ENCODE measurements around the gene MYLIP. TPM values are rescaled to one million over a fixed set of nuclear protein-coding genes. Genes with fewer than 3 reads are reported as not detected.

The MYLIP gene
- total RNA-seq, 1 donor from 2014 or later, result 12.9 TPM

DNA sequence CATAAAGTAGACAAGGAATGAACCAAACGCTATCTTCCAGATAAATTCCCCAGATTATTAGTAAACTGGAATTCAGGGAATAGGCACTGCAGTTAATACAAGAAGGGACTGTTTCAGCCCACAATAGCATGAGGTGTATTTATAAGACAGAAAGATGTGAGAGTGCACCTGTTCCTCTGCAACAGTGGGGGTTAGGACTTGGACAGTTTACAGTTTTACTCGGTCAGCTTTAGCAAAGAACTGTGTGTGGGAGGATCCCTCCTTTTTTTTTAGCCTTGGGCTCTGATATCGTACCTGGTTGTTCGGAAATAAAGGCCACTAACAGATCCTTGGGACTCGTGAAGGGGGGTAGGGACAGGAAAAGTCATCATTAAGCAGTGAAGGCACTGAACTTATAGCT, 2.0 kb upstream of the MYLIP start:
- Mint-ChIP-seq H3K36me3 (ENCODE audit: unreplicated experiment) (no peaks in the 10 kb centered on the region), H3K9me3 (ENCODE audit: unreplicated experiment) (peaks cover 5% of the 10 kb centered on the region), H3K27ac (ENCODE audit: unreplicated experiment) (no peak overlapping the region), H3K4me3 (ENCODE audit: unreplicated experiment) (no peak overlapping the region), H3K27me3 (ENCODE audit: unreplicated experiment) (peaks cover 3% of the 10 kb centered on the region), H3K4me1 (ENCODE audit: low read depth, unreplicated experiment) (peaks cover 24% of the 10 kb centered on the region)
- no peak for DNase-seq
- TF ChIP-seq, protein P1, sequence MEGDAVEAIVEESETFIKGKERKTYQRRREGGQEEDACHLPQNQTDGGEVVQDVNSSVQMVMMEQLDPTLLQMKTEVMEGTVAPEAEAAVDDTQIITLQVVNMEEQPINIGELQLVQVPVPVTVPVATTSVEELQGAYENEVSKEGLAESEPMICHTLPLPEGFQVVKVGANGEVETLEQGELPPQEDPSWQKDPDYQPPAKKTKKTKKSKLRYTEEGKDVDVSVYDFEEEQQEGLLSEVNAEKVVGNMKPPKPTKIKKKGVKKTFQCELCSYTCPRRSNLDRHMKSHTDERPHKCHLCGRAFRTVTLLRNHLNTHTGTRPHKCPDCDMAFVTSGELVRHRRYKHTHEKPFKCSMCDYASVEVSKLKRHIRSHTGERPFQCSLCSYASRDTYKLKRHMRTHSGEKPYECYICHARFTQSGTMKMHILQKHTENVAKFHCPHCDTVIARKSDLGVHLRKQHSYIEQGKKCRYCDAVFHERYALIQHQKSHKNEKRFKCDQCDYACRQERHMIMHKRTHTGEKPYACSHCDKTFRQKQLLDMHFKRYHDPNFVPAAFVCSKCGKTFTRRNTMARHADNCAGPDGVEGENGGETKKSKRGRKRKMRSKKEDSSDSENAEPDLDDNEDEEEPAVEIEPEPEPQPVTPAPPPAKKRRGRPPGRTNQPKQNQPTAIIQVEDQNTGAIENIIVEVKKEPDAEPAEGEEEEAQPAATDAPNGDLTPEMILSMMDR (IDR thresholded peaks at IDR 0.05; ENCODE audit: partially characterized antibody, unreplicated experiment), result no peak

DNA sequence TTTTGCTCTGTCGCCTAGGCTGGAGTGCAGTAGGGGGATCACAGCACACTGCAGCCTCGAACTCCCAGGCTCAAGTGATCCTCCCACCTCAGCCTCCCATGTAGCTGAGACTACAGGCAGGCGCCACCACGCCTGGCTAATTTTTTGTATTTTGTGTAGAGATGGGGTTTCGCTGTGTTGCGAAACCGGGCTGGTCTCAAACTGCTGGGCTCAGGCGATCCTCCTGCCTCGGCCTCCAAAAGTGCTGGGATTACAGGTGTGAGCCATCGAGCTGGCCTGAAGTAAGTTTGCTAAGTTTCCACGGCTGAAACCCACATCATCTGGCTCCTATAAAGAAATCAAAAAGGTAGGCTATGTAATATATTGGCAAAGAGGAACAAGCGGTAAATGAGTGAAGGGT, 1.4 kb upstream of the MYLIP start:
- H3K36me3 Mint-ChIP-seq (ENCODE audit: unreplicated experiment), result no peaks in the 10 kb centered on the region
- H3K27me3 Mint-ChIP-seq (ENCODE audit: unreplicated experiment), result peaks cover 3% of the 10 kb centered on the region
- peaks cover 5% of the 10 kb centered on the region for H3K9me3 Mint-ChIP-seq (ENCODE audit: unreplicated experiment)
- H3K27ac Mint-ChIP-seq (ENCODE audit: unreplicated experiment), result no peak overlapping the region
- no peak for DNase-seq
- TF ChIP-seq, protein P1 (IDR thresholded peaks at IDR 0.05; ENCODE audit: partially characterized antibody, unreplicated experiment), result no peak
- peaks cover 24% of the 10 kb centered on the region for H3K4me1 Mint-ChIP-seq (ENCODE audit: low read depth, unreplicated experiment)
- H3K4me3 Mint-ChIP-seq (ENCODE audit: unreplicated experiment), result peak overlapping the region; percentile 45

DNA sequence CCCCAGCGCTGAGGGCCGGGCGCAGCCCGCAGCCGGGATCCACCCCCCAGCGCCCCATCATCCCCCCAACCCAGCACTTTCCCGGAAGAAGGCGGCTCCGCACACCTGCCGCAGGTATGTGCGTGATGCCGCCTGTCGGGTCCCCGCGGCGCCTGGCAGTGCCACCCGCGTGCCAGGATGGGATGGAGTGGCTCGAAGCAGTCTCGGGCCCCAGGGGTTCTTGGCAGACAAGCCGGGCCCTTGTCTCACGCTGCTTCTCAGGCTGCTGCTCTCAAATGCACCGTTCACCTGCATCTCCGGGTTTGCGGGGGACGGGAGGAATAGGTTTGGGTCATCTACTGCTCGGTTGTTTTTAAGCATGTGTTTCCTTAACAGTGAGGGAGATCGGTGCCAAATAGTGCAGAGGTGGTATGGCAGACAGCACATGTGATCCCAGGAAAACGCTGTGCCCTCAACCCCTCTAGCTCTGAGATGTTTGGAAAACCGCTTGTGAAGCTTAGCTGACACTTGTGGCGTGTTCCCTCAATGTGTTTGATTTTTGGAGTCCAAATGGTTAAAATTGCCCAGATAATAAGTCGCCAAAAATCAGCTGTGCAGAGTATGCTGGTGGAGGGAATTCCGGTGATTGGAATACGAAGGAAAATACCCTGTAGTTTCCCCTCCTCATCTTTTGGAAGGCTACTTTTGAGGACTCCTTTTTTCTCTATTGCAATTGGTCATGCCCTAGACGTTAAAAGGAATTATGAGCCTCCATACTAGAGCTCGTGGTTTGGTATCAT, 926 bp downstream of the MYLIP start:
- Mint-ChIP-seq H3K36me3 (ENCODE audit: unreplicated experiment) (no peaks in the 10 kb centered on the region), H3K9me3 (ENCODE audit: unreplicated experiment) (peaks cover 5% of the 10 kb centered on the region), H3K27me3 (ENCODE audit: unreplicated experiment) (peaks cover 3% of the 10 kb centered on the region), H3K27ac (ENCODE audit: unreplicated experiment) (peak overlapping the region; percentile 59), H3K4me1 (ENCODE audit: low read depth, unreplicated experiment) (peaks cover 18% of the 10 kb centered on the region), H3K4me3 (ENCODE audit: unreplicated experiment) (peak overlapping the region; percentile 92)
- TF ChIP-seq, protein P1 (IDR thresholded peaks at IDR 0.05; ENCODE audit: partially characterized antibody, unreplicated experiment), result no peak
- no peak for DNase-seq

DNA sequence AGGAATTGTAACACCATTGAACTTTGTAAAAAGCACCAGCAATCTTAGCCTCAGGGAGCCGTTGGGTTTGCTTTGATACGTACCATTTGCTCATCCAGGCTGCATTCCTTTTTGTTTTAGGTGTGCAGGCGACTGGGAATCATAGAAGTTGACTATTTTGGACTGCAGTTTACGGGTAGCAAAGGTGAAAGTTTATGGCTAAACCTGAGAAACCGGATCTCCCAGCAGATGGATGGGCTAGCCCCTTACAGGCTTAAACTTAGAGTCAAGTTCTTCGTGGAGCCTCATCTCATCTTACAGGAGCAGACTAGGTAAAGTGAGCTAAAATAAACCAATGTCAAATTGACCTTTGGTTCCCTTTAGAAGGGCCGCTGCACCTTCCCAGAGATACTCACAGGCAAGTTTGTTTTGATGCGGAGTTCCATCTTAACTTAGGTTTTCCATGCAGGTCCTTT, 1.6 kb downstream of the MYLIP start:
- Mint-ChIP-seq H3K27ac (ENCODE audit: unreplicated experiment) (peak overlapping the region; percentile 64), H3K9me3 (ENCODE audit: unreplicated experiment) (peaks cover 3% of the 10 kb centered on the region), H3K27me3 (ENCODE audit: unreplicated experiment) (peaks cover 3% of the 10 kb centered on the region), H3K36me3 (ENCODE audit: unreplicated experiment) (no peaks in the 10 kb centered on the region), H3K4me3 (ENCODE audit: unreplicated experiment) (peak overlapping the region; percentile 92), H3K4me1 (ENCODE audit: low read depth, unreplicated experiment) (peaks cover 20% of the 10 kb centered on the region)
- TF ChIP-seq, protein P1 (IDR thresholded peaks at IDR 0.05; ENCODE audit: partially characterized antibody, unreplicated experiment), result no peak
- no peak for DNase-seq

DNA sequence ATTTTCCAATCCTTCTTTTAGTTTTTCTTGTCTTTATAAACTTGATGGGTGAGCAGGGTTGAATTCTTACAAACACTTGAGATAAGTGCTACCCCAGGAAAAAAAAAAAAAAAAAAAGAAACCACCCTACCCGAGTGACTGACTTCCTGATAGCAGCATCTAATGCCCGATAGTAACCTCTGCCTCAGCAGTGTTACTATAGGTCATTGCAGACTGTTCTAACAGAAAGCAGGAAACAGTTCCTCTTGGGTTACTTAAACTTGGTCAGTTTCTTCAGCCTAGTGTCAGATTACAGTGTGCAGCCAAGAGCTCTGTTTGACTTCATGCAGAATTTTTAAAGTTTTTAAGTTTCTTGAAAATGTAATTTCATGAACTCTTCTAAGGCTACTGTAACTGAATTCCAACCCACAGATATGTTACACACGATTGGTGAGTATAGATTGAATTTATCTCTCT, 2.1 kb downstream of the MYLIP start:
- H3K4me1 Mint-ChIP-seq (ENCODE audit: low read depth, unreplicated experiment), result peaks cover 20% of the 10 kb centered on the region

More for the DNA sequence above, 2.1 kb downstream of the MYLIP start:
- DNase-seq, result no peak
- no peaks in the 10 kb centered on the region for H3K36me3 Mint-ChIP-seq (ENCODE audit: unreplicated experiment)
- TF ChIP-seq, protein P1 (IDR thresholded peaks at IDR 0.05; ENCODE audit: partially characterized antibody, unreplicated experiment), result no peak
- peak overlapping the region; percentile 92 for H3K4me3 Mint-ChIP-seq (ENCODE audit: unreplicated experiment)
- H3K27me3 Mint-ChIP-seq (ENCODE audit: unreplicated experiment), result peaks cover 3% of the 10 kb centered on the region
- H3K27ac Mint-ChIP-seq (ENCODE audit: unreplicated experiment), result peak overlapping the region; percentile 64
- peaks cover 3% of the 10 kb centered on the region for H3K9me3 Mint-ChIP-seq (ENCODE audit: unreplicated experiment)

Data from glutamatergic neuron (in vitro differentiated cells).